Activated naive CD4-positive, alpha-beta T cell treated with anti-CD3 and anti-CD28 coated beads, Interleukin-2, amount 10 ng/mL, durations not matched to agents 7 days and 5 days (primary cell): Measurements from ENCODE around the gene TFF3.

Experiments used
- CTCF ChIA-PET: fragments of 350-600 bp; sonication (Branson Sonifier 250); formaldehyde crosslinking; loops from one replicate; lab custom pipeline; 2021; ENCODE audit warnings: antibody characterized with exemption; lab: Charles Lee
- DNase-seq: peaks from one replicate; pipeline ENCODE4 v3.0.0-alpha.2; 2020
- H3K27ac Mint-ChIP-seq: one replicate; pipeline ENCODE4 v1.8.0; 2021; ENCODE audit warnings: mild to moderate bottlenecking, moderate library complexity, mixed read lengths
- H3K27me3 Mint-ChIP-seq: one replicate; pipeline ENCODE4 v1.8.0; 2021; ENCODE audit warnings: mild to moderate bottlenecking, mixed read lengths
- H3K36me3 Mint-ChIP-seq: one replicate; pipeline ENCODE4 v1.8.0; 2021; ENCODE audit warnings: mixed read lengths
- H3K4me1 Mint-ChIP-seq: one replicate; pipeline ENCODE4 v1.8.0; 2021; ENCODE audit warnings: mixed read lengths
- H3K4me3 Mint-ChIP-seq: one replicate; pipeline ENCODE4 v1.8.0; 2021; ENCODE audit warnings: mild to moderate bottlenecking, moderate library complexity, mixed read lengths
- H3K9me3 Mint-ChIP-seq: one replicate; pipeline ENCODE4 v1.8.0; 2021; ENCODE audit warnings: mixed read lengths

Gene TFF3

DNA sequence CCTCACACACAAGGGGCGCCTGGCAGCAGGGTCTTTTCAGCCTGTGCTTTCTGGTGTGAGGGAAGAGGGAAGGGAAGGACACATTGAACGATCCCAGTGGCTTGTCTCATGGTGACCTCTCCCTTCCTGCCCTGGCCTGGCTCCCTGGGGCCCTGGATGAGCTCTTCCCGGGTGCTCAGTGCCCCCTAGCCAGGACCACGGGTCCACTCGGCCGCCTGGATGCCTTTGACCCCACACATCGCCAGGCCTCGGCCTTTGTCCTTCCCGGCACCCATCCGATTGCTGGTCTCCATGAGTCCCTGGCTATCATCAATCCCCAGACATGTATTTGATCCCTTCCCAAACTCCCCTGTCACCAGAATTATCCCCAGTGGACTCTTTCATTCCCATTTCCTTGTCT lies 6.0 kb upstream of the TFF3 start:
- Mint-ChIP-seq H3K27me3 (peaks cover 38% of the 10 kb centered on the region), H3K36me3 (no peaks in the 10 kb centered on the region), H3K9me3 (no peaks in the 10 kb centered on the region), H3K4me3 (no peak overlapping the region), H3K27ac (no peak overlapping the region), H3K4me1 (peaks cover 4% of the 10 kb centered on the region)
- DNase-seq, result no peak
- CTCF ChIA-PET, result interaction anchor here (2.4 kb wide), 1 partner anchor 11 kb away, joined by 7 read pairs; no protein-coding TSS in a partner anchor

DNA sequence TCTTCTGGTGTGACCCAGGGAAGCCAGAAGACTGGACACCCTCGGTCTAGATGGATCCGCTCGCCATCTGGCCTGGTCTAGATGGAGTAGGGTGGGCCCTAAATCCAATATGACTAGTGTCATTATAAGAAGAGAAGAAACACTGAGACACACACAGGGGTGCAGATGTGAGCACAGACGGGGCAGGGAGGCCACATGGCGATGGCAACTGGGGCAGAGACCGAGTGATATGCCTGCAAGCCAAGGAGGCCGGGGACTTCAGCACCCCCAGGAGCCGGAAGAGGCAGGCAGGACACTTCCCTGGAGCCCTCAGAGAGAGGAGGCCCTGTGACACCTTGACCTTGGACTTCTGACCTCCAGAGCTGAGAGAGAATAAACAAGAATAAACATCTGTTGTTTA lies 5.6 kb upstream of the TFF3 start:
- CTCF ChIA-PET, result interaction anchor here (2.4 kb wide), 1 partner anchor 11 kb away, joined by 7 read pairs; no protein-coding TSS in a partner anchor
- peaks cover 34% of the 10 kb centered on the region for H3K27me3 Mint-ChIP-seq
- DNase-seq, result no peak

DNA sequence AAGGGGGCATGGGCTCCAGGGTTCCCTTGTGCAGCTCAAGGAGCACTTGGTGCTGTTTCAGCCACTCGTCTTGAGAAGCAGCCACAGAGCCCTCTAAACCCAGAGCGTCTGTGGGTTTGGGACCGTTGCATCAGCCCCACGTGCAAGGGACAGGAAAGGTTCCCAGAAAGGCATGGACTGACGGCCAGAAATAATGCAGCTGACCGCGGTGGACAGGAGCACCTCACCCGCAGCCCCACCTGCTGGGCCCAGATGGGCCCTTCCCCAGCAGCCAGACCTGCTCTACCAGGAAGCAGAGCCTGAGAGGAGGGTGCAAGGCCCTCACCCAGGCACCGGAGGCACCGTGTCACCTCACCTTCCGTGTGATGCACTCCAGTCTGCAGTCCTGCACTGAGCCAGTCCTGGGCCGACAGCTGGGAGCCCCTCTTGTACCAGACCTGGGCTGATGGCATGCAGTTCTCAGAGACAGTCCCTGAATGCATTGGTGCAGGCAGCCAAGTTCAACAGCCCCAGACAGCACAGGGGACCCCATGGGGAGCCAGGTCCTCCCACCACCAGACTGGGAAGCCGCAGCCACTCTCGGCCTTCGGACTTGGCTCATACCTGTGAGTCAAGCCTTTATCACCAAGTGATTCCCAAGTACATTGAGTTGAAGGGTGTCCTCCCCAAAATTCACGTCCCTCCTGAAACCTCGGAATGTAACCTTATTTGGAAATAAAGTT lies 4.8 kb upstream of the TFF3 start:
- no peak for DNase-seq
- H3K27me3 Mint-ChIP-seq, result peaks cover 32% of the 10 kb centered on the region
- H3K4me3 Mint-ChIP-seq, result no peak overlapping the region
- peaks cover 4% of the 10 kb centered on the region for H3K4me1 Mint-ChIP-seq
- H3K9me3 Mint-ChIP-seq, result no peaks in the 10 kb centered on the region
- H3K27ac Mint-ChIP-seq, result no peak overlapping the region
- CTCF ChIA-PET, result interaction anchor here (2.0 to 2.4 kb wide), 2 partner anchors 10 to 175 kb away, joined by 5 to 7 read pairs; no protein-coding TSS in a partner anchor
- H3K36me3 Mint-ChIP-seq, result no peaks in the 10 kb centered on the region

More for the DNA sequence above, 5.6 kb upstream of the TFF3 start:
- Mint-ChIP-seq H3K4me1 (peaks cover 4% of the 10 kb centered on the region), H3K27ac (no peak overlapping the region), H3K36me3 (no peaks in the 10 kb centered on the region), H3K4me3 (no peak overlapping the region), H3K9me3 (no peaks in the 10 kb centered on the region)

DNA sequence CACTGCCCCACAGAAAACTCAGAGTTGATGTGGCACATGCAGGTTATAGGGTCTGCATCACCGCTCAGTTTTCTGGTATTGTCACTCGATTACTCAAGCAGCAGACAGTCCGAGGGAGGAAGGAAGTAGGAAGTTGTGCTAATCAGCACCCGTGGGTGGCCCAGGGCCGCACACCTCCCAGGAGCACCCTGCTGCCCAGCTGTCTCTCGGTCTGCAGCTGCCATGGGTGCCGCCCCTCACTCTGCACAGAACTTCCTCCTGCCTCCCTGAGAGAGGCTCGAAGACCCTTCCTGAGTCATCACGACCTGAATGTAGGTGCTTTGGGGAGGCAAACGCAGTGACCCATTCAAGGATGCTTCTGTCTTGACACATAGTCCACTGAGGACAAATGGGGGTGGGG lies 4.2 kb upstream of the TFF3 start:
- CTCF ChIA-PET, result interaction anchor here (1.8 to 2.4 kb wide), 3 partner anchors 9 to 174 kb away, joined by 5 to 7 read pairs (median 6); no protein-coding TSS in a partner anchor
- Mint-ChIP-seq H3K27ac (no peak overlapping the region), H3K4me1 (peaks cover 4% of the 10 kb centered on the region), H3K4me3 (no peak overlapping the region), H3K36me3 (no peaks in the 10 kb centered on the region), H3K27me3 (peaks cover 29% of the 10 kb centered on the region), H3K9me3 (no peaks in the 10 kb centered on the region)
- no peak for DNase-seq

DNA sequence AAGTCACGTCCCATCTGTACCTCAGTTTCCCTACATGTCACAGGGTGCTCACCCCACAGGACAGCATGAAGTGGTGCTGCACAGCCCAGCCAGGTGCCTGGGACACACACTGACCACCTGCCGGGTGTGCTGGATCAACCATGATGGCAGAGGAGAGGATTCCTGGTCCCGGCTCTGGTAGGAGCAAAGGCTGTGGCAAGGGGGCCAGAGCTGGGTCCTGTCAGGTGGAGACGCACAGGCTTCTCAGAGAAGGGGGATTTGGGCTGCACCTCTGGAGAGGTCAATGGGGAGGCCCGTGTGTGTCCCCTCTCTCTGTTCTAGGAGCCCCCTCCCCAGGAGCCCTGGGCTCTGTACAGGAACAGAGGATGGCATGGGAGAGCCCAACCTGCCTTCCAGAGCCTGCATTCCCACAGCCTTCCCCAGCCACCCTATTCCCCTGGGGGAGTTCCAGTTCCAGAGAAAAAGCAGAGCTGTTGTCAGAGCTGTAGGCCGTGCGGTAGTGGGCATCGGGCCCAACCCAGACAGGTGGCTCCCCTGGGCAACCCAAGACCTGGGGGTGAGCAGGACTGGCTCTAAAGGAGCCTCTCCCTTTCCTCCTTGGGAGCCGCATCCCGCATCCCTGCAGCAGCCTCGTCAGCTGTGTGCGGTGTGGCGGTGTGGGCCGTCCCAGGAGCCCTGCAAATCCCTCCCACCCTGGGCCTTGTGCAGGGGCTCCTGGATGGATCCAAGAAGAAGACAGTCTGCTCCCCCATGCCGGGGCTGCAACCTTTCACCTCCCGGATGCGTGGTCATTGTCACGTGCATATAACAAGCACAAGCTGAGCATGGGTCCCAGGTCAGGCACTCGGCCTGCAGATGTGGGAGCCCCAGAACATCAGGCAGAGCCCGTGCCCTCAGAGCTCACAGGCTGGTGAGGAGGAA lies 2.9 kb upstream of the TFF3 start:
- Mint-ChIP-seq H3K9me3 (no peaks in the 10 kb centered on the region), H3K36me3 (no peaks in the 10 kb centered on the region), H3K27me3 (peaks cover 22% of the 10 kb centered on the region), H3K4me3 (no peak overlapping the region), H3K4me1 (peaks cover 4% of the 10 kb centered on the region), H3K27ac (no peak overlapping the region)
- DNase-seq, result no peak
- CTCF ChIA-PET, result interaction anchor here (1.0 to 2.0 kb wide), 4 partner anchors 8 to 173 kb away, joined by 3 to 6 read pairs (median 5); no protein-coding TSS in a partner anchor

DNA sequence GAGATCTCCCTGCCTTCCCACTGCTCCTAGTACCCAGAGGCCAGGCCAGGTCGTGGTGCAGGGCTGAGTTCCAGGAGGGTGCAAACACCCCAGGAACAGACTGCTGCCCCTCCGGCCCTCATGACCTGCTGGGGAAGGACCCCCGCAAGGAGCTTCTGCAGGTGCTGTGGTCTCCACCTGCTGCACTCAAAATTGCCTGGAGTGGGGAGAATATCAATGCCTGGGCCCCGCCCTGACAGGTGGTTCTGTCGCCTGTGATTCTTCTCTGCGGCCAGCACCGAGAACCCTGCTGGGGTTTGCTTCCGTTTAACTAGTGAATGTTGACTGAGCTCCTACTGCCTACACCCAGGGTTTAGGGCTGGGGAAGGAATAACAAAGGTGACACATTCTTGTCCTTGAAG lies 2.1 kb upstream of the TFF3 start:
- H3K36me3 Mint-ChIP-seq, result no peaks in the 10 kb centered on the region
- CTCF ChIA-PET, result no interaction called here
- H3K4me3 Mint-ChIP-seq, result no peak overlapping the region
- no peak for DNase-seq
- peaks cover 4% of the 10 kb centered on the region for H3K4me1 Mint-ChIP-seq
- H3K27me3 Mint-ChIP-seq, result peaks cover 17% of the 10 kb centered on the region
- no peak overlapping the region for H3K27ac Mint-ChIP-seq
- no peaks in the 10 kb centered on the region for H3K9me3 Mint-ChIP-seq

DNA sequence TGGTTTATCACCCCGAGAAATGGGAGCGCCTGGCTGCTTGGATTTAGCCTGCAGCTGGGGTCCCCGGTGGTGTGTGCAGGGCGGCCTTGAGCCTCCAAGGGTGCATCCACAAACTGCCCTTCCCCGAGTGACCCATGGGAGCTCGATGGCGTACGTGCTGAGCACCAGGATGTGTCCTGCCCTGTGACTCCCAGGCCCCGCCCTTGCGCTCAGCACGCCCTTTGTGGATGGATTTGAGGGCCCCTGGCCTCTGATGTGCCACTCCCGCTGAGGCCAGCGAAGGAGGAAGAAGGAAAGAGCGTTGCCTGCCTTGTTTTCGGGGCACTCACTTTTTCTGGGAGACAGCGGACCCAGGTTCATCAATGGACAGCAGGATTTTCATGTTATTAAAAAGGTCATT lies 1.7 kb upstream of the TFF3 start:
- CTCF ChIA-PET, result no interaction called here
- no peak overlapping the region for H3K27ac Mint-ChIP-seq
- H3K4me3 Mint-ChIP-seq, result no peak overlapping the region
- DNase-seq, result no peak
- peaks cover 4% of the 10 kb centered on the region for H3K4me1 Mint-ChIP-seq
- peaks cover 20% of the 10 kb centered on the region for H3K27me3 Mint-ChIP-seq
- no peaks in the 10 kb centered on the region for H3K9me3 Mint-ChIP-seq
- H3K36me3 Mint-ChIP-seq, result no peaks in the 10 kb centered on the region

DNA sequence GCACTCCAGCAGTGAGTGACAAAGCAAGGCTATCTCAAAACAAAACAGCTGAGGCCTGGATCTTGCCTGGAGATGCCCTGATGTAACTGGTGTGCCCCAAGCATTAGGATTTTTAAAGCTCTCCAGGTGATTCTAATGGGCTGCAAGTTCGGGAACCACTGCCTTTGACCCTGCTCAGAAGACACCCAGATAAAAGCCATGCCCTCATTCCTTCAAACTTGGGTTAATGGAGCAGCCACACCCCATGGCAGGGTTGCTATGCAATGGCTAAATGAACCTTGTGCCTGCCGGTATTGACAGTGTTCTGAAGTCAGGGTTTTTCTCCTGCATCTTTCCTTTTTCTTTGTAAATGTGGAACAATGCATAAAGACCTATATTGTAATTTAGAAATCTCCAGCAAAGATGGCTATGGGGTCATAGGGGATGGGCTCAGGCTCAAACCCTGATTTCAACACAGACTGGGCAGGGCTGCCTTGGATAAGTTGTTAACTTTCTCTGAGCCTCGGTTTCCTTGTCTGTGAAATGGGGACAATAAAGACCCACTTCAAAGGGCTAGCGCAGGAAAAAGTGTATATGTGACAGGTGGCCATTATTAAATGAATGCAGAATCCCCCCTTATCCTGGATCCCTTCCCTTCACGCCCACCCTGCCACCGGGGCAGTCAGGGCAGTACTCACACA lies 453 bp downstream of the TFF3 start:
- Mint-ChIP-seq H3K36me3 (no peaks in the 10 kb centered on the region), H3K9me3 (no peaks in the 10 kb centered on the region), H3K4me3 (no peak overlapping the region), H3K4me1 (peaks cover 5% of the 10 kb centered on the region), H3K27ac (no peak overlapping the region), H3K27me3 (peaks cover 21% of the 10 kb centered on the region)
- CTCF ChIA-PET, result no interaction called here
- DNase-seq, result no peak

DNA sequence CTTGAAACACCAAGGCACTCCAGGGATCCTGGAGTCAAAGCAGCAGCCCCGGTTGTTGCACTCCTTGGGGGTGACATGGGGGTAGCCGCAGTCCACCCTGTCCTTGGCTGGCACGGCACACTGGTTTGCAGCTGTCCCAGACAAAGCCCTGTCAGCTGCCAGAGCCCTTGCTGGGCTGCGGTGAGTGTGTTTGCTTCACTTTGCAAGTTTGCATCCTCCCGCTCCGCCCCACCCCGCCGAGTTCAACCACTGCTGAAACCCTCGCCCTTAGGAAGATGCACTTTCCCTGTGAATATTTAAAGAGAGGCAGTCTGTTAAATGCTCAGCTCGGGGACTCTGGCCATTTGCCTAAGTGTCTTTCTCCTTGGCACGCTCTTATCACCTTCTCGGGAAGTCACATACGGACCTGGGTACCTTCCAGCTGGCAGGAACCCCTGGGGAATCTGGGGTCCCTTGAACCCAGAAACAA lies 1.7 kb downstream of the TFF3 start:
- Mint-ChIP-seq H3K36me3 (no peaks in the 10 kb centered on the region), H3K9me3 (no peaks in the 10 kb centered on the region), H3K4me3 (no peak overlapping the region), H3K27me3 (peaks cover 33% of the 10 kb centered on the region), H3K4me1 (peaks cover 7% of the 10 kb centered on the region), H3K27ac (no peak overlapping the region)
- CTCF ChIA-PET, result no interaction called here
- no peak for DNase-seq

DNA sequence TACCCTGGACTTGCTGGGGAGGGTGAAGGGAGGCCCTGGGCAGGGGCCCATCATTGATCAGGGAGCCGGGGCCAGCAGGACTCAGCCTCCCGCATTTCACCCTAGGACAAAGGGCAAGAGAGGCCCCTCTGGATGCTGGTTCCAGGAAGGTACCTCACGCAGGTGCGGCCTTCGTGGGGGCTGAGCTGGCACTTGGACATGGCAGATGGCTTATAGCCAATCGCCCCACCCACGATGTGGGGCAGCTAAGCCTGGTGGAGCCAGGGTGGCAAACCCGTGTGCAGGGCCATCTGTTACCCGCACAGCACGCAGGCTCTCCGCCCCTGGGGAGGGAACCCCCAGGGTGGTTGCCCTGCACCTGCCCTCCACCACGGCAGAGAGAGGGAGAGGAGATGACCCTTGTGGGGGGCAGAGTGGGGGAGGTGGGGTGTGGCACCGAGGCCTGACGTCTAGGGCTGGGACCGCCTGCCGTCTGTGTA lies 2.5 kb downstream of the TFF3 start:
- no peaks in the 10 kb centered on the region for H3K9me3 Mint-ChIP-seq
- no peaks in the 10 kb centered on the region for H3K36me3 Mint-ChIP-seq
- DNase-seq, result no peak
- CTCF ChIA-PET, result no interaction called here
- H3K27me3 Mint-ChIP-seq, result peaks cover 42% of the 10 kb centered on the region
- no peak overlapping the region for H3K27ac Mint-ChIP-seq
- no peak overlapping the region for H3K4me3 Mint-ChIP-seq
- H3K4me1 Mint-ChIP-seq, result peaks cover 6% of the 10 kb centered on the region

DNA sequence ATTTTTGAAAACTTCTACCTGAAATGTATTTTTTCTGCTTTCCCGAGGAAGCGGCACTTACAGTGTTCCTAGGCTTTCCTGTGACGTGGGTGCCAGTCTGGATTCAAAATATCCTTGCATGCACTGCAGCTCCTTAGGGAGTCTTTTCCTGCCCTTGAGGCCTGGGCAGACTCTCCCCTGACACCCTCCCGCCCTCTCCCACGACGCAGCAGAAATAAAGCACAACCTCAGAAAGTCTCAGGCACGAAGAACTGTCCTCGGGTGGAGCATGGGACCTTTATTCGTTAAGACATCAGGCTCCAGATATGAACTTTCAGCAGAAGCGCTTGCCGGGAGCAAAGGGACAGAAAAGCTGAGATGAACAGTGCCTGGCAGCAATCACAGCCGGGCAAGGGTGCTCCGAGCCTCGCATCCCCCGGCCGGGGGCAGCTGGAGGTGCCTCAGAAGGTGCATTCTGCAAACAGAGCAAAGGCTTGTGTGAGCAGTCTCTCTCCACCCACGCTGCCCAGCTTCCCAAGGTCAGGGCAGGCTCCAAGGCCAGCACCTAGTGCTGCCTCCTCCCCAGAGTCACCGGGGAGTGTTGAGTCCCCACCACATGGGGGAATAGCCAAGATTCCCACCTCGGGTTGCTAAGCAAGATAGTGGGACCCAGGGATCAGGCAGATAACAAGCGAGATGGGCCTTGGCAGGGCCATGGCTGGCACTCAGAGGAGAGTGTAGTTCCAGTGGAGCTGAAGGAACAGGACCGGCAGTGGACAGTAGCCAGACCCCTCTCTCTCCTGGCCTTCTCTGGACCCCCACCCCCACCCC lies 3.2 kb downstream of the TFF3 start:
- H3K4me3 Mint-ChIP-seq, result no peak overlapping the region
- peaks cover 7% of the 10 kb centered on the region for H3K4me1 Mint-ChIP-seq
- H3K9me3 Mint-ChIP-seq, result no peaks in the 10 kb centered on the region
- H3K27me3 Mint-ChIP-seq, result peaks cover 48% of the 10 kb centered on the region
- H3K27ac Mint-ChIP-seq, result no peak overlapping the region
- CTCF ChIA-PET, result interaction anchor here (1.4 to 3.6 kb wide), 6 partner anchors 26 to 167 kb away, joined by 3 to 19 read pairs (median 8); no protein-coding TSS in a partner anchor
- DNase-seq, result no peak
- no peaks in the 10 kb centered on the region for H3K36me3 Mint-ChIP-seq

DNA sequence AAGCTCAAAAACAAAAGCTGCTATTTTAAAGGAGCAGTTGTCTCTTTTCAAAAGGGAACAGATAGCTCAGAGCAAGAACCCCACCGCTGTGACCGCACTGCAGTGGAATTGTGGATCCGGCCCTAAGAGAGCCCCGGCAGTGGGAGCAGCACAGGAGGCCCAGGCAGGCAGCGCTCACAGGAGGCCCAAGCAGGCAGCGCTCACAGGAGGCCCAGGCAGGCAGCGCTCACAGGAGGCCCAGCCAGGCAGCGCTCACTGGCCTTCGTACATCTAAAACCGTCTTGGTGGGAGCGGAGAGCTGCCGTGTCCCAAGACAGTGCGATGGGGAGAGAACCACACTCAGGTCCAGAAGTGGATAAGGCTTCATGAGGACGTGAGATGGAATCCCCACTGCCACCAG lies 4.0 kb downstream of the TFF3 start:
- Mint-ChIP-seq H3K9me3 (no peaks in the 10 kb centered on the region), H3K4me1 (peaks cover 11% of the 10 kb centered on the region), H3K36me3 (no peaks in the 10 kb centered on the region), H3K4me3 (no peak overlapping the region), H3K27ac (no peak overlapping the region), H3K27me3 (peaks cover 55% of the 10 kb centered on the region)
- DNase-seq, result no peak
- CTCF ChIA-PET, result interaction anchor here (0.7 to 3.6 kb wide), 14 partner anchors 12 to 249 kb away, joined by 3 to 19 read pairs (median 6); partner anchors contain the start of gene UBASH3A

DNA sequence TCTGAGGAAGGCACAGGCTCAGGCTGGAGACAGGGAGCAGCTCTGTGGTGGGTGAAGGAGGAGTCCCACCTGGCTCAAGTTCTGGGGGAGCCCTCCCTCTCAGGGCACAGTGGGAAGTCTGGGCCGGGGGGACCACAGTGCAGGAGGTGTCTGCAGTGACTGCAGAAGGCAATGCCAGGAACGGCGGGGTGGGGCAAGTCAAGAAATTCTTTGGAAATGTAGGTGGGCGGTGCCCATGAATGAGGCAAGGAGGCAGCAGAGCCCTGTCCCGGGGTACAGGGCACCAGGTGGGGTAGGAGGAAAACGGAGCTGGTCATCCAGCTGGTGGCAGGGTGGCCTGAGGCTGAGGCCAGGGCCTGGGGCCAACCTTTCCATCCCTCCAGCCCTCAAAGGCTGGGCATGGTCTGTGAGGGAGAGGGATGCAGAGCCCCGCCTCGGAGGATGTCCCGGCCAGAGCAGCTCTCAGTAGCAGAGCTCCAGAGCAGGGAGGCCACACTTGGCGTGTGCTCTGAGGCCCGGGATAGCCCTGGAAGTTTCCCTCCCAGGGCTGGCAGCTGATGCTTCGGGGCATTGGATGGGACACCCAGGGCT lies 4.7 kb downstream of the TFF3 start:
- Mint-ChIP-seq H3K4me3 (no peak overlapping the region), H3K27ac (no peak overlapping the region), H3K36me3 (no peaks in the 10 kb centered on the region), H3K27me3 (peaks cover 59% of the 10 kb centered on the region), H3K9me3 (no peaks in the 10 kb centered on the region), H3K4me1 (peaks cover 11% of the 10 kb centered on the region)
- CTCF ChIA-PET, result interaction anchor here (0.7 to 3.6 kb wide), 23 partner anchors 8 to 250 kb away, joined by 3 to 19 read pairs (median 5); partner anchors contain the start of gene UBASH3A
- DNase-seq, result no peak
